Cerebellar cortex (tissue), 1 donor: Measurements from ENCODE around the gene OR2A12.
"Not testable (repeated sequence)": the region's sequence is repeated elsewhere in the genome, so short reads cannot be mapped to it uniquely, and the experiment has no call there.

ENCODE experiments used
- DNase-seq: peaks from one replicate; pipeline ENCODE4 v3.0.0-alpha.2; 2015; ENCODE audit warnings: low spot score

Gene OR2A12

GRCh38 chr7:144118341-144118740 lies 32.3 kb downstream of the OR2A12 start:
- DNase-seq, result no peak

- no peak for DNase-seq
Measured at GRCh38 chr7:144122876-144123275, 36.8 kb downstream of the OR2A12 start, which contains the start of gene OR2A14. TSS of gene OR2A14 (plus strand) at chr7:144123176. CDS start at chr7:144129113, 5,937 bp downstream.

GRCh38 chr7:144127714-144128334 lies 41.7 kb downstream of the OR2A12 start:
- DNase-seq, result peak; percentile 48

- not testable (repeated sequence) for DNase-seq
Measured at GRCh38 chr7:144129601-144130000, 43.5 kb downstream of the OR2A12 start.

- DNase-seq, result no peak
Measured at GRCh38 chr7:144130730-144131129, 44.7 kb downstream of the OR2A12 start.

GRCh38 chr7:144132262-144132661 lies 46.2 kb downstream of the OR2A12 start:
- no peak for DNase-seq

- DNase-seq, result no peak
Measured at GRCh38 chr7:144133307-144133706, 47.2 kb downstream of the OR2A12 start.

- no peak for DNase-seq
Measured at GRCh38 chr7:144134116-144134515, 48.0 kb downstream of the OR2A12 start.

GRCh38 chr7:144137501-144137900 lies 51.4 kb downstream of the OR2A12 start:
- no peak for DNase-seq

- DNase-seq, result no peak
Measured at GRCh38 chr7:144142187-144142586, 56.1 kb downstream of the OR2A12 start.

- no peak for DNase-seq
Measured at GRCh38 chr7:144144426-144144825, 58.3 kb downstream of the OR2A12 start.

- no peak for DNase-seq
Measured at GRCh38 chr7:144148224-144148827, 62.2 kb downstream of the OR2A12 start.
